HEK293 (cell line): ENCODE measurements around the gene ASNS.

Source experiments
- HOXC10 ChIP-seq: sonication (generic); formaldehyde crosslinking; IDR thresholded peaks from 2 replicates; pipeline ENCODE4 v1.8.1; 2023; ENCODE audit warnings: mild to moderate bottlenecking, missing genetic modification reagents
- KLF8 ChIP-seq: fragments of 450-650 bp; formaldehyde crosslinking; IDR thresholded peaks from 2 replicates; pipeline ENCODE4 v1.5.1; 2016; ENCODE audit warnings: missing biosample characterization, missing genetic modification characterization
- MZF1 ChIP-seq: fragments of 450-650 bp; formaldehyde crosslinking; IDR thresholded peaks from 2 replicates; pipeline ENCODE4 v1.5.1; 2017; ENCODE audit warnings: missing biosample characterization, missing genetic modification characterization, borderline replicate concordance
- SCRT2 ChIP-seq: fragments of 450-650 bp; formaldehyde crosslinking; IDR thresholded peaks from 2 replicates; pipeline ENCODE4 v1.5.1; 2016; ENCODE audit warnings: missing biosample characterization, missing genetic modification characterization
- SETDB1 ChIP-seq: IDR thresholded peaks from one replicate; pipeline ENCODE4 v1.6.1; 2017; ENCODE audit warnings: mild to moderate bottlenecking, low read length, moderate library complexity, mixed read lengths; ENCODE audit not compliant: insufficient read length
- SP7 ChIP-seq: fragments of 450-650 bp; formaldehyde crosslinking; IDR thresholded peaks from 2 replicates; pipeline ENCODE4 v1.5.1; 2016; ENCODE audit warnings: missing biosample characterization, missing genetic modification characterization
- ZBTB1 ChIP-seq: fragments of 450-650 bp; formaldehyde crosslinking; IDR thresholded peaks from 2 replicates; pipeline ENCODE4 v1.5.1; 2016; ENCODE audit warnings: missing biosample characterization, missing genetic modification characterization
- ZBTB21 ChIP-seq: fragments of 450-650 bp; formaldehyde crosslinking; IDR thresholded peaks from 2 replicates; pipeline ENCODE4 v1.5.1; 2017; ENCODE audit warnings: missing biosample characterization, missing genetic modification characterization
- ZBTB8A ChIP-seq: fragments of 450-650 bp; formaldehyde crosslinking; IDR thresholded peaks from 2 replicates; pipeline ENCODE4 v1.5.1; 2016; ENCODE audit warnings: missing biosample characterization, missing genetic modification characterization
- ZNF112 ChIP-seq: fragments of 450-650 bp; formaldehyde crosslinking; IDR thresholded peaks from 2 replicates; pipeline ENCODE4 v1.5.0; 2017; ENCODE audit warnings: missing biosample characterization, missing genetic modification characterization
- ZNF121 ChIP-seq: fragments of 450-650 bp; formaldehyde crosslinking; IDR thresholded peaks from 2 replicates; pipeline ENCODE4 v1.5.1; 2016; ENCODE audit warnings: missing biosample characterization, missing genetic modification characterization
- ZNF157 ChIP-seq: fragments of 450-650 bp; formaldehyde crosslinking; IDR thresholded peaks from 2 replicates; pipeline ENCODE4 v1.5.1; 2016; ENCODE audit warnings: missing biosample characterization, missing genetic modification characterization
- ZNF248 ChIP-seq: fragments of 450-650 bp; formaldehyde crosslinking; IDR thresholded peaks from 2 replicates; pipeline ENCODE4 v1.5.1; 2017; ENCODE audit warnings: missing biosample characterization, missing genetic modification characterization
- ZNF311 ChIP-seq: fragments of 450-650 bp; formaldehyde crosslinking; IDR thresholded peaks from 2 replicates; pipeline ENCODE4 v1.5.1; 2017; ENCODE audit warnings: missing biosample characterization, missing genetic modification characterization, borderline replicate concordance
- ZNF561 ChIP-seq: fragments of 450-650 bp; IDR thresholded peaks from 2 replicates; pipeline ENCODE4 v1.5.1; 2018; ENCODE audit warnings: missing biosample characterization, missing genetic modification characterization, borderline replicate concordance
- ZNF624 ChIP-seq: fragments of 450-650 bp; formaldehyde crosslinking; IDR thresholded peaks from 2 replicates; pipeline ENCODE4 v1.5.1; 2017; ENCODE audit warnings: missing biosample characterization, missing genetic modification characterization
- ZNF658 ChIP-seq: fragments of 450-650 bp; formaldehyde crosslinking; IDR thresholded peaks from 2 replicates; pipeline ENCODE4; 2016; ENCODE audit warnings: missing biosample characterization, missing genetic modification characterization
- ZNF670 ChIP-seq: fragments of 450-650 bp; formaldehyde crosslinking; IDR thresholded peaks from 2 replicates; pipeline ENCODE4 v1.5.1; 2016; ENCODE audit warnings: missing biosample characterization, missing genetic modification characterization, low read depth
- ZNF677 ChIP-seq: fragments of 450-650 bp; IDR thresholded peaks from 2 replicates; pipeline ENCODE4 v1.5.0; 2018; ENCODE audit warnings: missing biosample characterization, mild to moderate bottlenecking, missing genetic modification characterization, moderate library complexity
- ZNF76 ChIP-seq: fragments of 450-650 bp; formaldehyde crosslinking; IDR thresholded peaks from 2 replicates; pipeline ENCODE4; 2016; ENCODE audit warnings: low read depth, missing biosample characterization, missing genetic modification characterization, borderline replicate concordance
- ZNF791 ChIP-seq: fragments of 450-650 bp; formaldehyde crosslinking; IDR thresholded peaks from 2 replicates; pipeline ENCODE4 v1.5.1; 2016; ENCODE audit warnings: missing biosample characterization, missing genetic modification characterization
- ZSCAN16 ChIP-seq: fragments of 450-650 bp; formaldehyde crosslinking; IDR thresholded peaks from 2 replicates; pipeline ENCODE4 v1.5.1; 2016; ENCODE audit warnings: missing biosample characterization, missing genetic modification characterization
- ZSCAN30 ChIP-seq: fragments of 450-650 bp; IDR thresholded peaks from 2 replicates; pipeline ENCODE4 v1.5.1; 2018; ENCODE audit warnings: missing biosample characterization, mild to moderate bottlenecking, missing genetic modification characterization, moderate library complexity
- TF ChIP-seq, protein P1 (sequence below): fragments of 450-650 bp; formaldehyde crosslinking; IDR thresholded peaks from 2 replicates; pipeline ENCODE4 v1.5.1; 2017; ENCODE audit warnings: missing biosample characterization, missing genetic modification characterization
- TF ChIP-seq, protein P2 (sequence below): sonication (generic); formaldehyde crosslinking; IDR thresholded peaks from 2 replicates; pipeline ENCODE4 v1.8.1; 2022; ENCODE audit warnings: mild to moderate bottlenecking, moderate library complexity, missing genetic modification reagents
- TF ChIP-seq, protein P3 (sequence below): fragments of 450-650 bp; formaldehyde crosslinking; IDR thresholded peaks from 2 replicates; pipeline ENCODE4 v1.5.1; 2016; ENCODE audit warnings: missing biosample characterization, missing genetic modification characterization
- TF ChIP-seq, protein P4 (sequence below): fragments of 450-650 bp; formaldehyde crosslinking; IDR thresholded peaks from 2 replicates; pipeline ENCODE4 v1.5.1; 2016; ENCODE audit warnings: missing biosample characterization, missing genetic modification characterization
- TF ChIP-seq, protein P5 (sequence below): fragments of 450-650 bp; formaldehyde crosslinking; IDR thresholded peaks from 2 replicates; pipeline ENCODE4 v1.5.1; 2016; ENCODE audit warnings: missing biosample characterization, missing genetic modification characterization
- TF ChIP-seq, protein P6 (sequence below): fragments of 450-650 bp; formaldehyde crosslinking; IDR thresholded peaks from 2 replicates; pipeline ENCODE4 v1.5.1; 2016; ENCODE audit warnings: missing biosample characterization, missing genetic modification characterization

ASNS gene

DNA sequence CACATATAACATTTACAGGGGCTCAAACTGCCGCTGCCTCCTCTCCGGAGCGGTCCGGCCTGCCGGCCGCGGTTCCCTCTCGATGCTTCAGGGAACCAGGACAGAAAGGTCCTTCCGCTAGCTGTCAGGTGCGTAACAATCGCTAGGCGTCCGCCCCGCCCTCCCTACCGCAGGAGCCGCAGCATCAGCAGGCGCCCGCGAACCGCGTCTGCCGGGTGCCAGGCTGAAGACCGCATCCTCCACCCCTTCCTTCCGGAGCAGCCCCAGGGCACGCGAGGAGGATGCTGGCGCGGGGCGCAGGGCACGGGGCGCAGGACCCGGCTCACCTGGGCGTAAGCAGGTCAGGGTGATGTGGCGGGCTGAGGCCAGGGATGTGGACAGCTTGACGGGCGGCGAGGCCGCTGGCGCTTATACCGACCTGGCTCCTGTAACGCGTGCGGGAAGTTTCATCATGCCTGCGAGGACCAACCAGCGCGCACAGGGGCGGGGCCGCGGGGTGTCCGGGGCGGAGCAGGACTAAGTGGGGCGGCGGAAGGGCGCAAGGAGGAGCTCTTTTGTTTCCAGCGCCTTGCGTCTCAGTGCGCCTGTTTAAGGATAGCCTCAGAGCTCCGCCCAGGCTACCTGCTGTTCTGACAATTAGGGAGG is at the start of gene ASNS (continued):
- TF ChIP-seq ZNF248 (tag by site-specific recombination) (no peak), ZBTB21 (tag by site-specific recombination) (0 out of 2 replicates have a peak, but pooled peaks have one; percentile 22), ZNF677 (tag by site-specific recombination) (no peak), ZNF311 (no peak), ZNF561 (tag by site-specific recombination) (no peak), ZNF112 (tag by site-specific recombination) (no peak), KLF8 (tag by site-specific recombination) (peak; percentile 83), ZNF121 (tag by site-specific recombination) (peak; percentile 28; the same call in 1 of the 2 replicates), SCRT2 (tag by site-specific recombination) (peak; percentile 68), HOXC10 (CRISPR knock-in tag) (no peak), ZSCAN30 (tag by site-specific recombination) (0 out of 2 replicates have a peak, but pooled peaks have one; percentile 96), ZNF791 (tag by site-specific recombination) (no peak), ZBTB8A (tag by site-specific recombination) (peak; percentile 100), MZF1 (tag by site-specific recombination) (no peak), SP7 (tag by site-specific recombination) (peak; percentile 90; the same call in 1 of the 2 replicates), SETDB1 (no peak), ZNF157 (tag by site-specific recombination) (no peak), ZNF670 (no peak), ZSCAN16 (tag by site-specific recombination) (0 out of 2 replicates have a peak, but pooled peaks have one; percentile 30), ZBTB1 (no peak; the same call in 1 of the 2 replicates), ZNF76 (tag by site-specific recombination) (peak; percentile 32; the same call in 1 of the 2 replicates), ZNF658 (no peak), ZNF624 (tag by site-specific recombination) (no peak)
- TF ChIP-seq, protein P1, sequence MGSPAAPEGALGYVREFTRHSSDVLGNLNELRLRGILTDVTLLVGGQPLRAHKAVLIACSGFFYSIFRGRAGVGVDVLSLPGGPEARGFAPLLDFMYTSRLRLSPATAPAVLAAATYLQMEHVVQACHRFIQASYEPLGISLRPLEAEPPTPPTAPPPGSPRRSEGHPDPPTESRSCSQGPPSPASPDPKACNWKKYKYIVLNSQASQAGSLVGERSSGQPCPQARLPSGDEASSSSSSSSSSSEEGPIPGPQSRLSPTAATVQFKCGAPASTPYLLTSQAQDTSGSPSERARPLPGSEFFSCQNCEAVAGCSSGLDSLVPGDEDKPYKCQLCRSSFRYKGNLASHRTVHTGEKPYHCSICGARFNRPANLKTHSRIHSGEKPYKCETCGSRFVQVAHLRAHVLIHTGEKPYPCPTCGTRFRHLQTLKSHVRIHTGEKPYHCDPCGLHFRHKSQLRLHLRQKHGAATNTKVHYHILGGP = no peak
- TF ChIP-seq, protein P2, sequence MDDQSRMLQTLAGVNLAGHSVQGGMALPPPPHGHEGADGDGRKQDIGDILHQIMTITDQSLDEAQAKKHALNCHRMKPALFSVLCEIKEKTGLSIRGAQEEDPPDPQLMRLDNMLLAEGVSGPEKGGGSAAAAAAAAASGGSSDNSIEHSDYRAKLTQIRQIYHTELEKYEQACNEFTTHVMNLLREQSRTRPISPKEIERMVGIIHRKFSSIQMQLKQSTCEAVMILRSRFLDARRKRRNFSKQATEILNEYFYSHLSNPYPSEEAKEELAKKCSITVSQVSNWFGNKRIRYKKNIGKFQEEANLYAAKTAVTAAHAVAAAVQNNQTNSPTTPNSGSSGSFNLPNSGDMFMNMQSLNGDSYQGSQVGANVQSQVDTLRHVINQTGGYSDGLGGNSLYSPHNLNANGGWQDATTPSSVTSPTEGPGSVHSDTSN (CRISPR knock-in tag) = no peak; the same call in 1 of the 2 replicates
- TF ChIP-seq, protein P3, sequence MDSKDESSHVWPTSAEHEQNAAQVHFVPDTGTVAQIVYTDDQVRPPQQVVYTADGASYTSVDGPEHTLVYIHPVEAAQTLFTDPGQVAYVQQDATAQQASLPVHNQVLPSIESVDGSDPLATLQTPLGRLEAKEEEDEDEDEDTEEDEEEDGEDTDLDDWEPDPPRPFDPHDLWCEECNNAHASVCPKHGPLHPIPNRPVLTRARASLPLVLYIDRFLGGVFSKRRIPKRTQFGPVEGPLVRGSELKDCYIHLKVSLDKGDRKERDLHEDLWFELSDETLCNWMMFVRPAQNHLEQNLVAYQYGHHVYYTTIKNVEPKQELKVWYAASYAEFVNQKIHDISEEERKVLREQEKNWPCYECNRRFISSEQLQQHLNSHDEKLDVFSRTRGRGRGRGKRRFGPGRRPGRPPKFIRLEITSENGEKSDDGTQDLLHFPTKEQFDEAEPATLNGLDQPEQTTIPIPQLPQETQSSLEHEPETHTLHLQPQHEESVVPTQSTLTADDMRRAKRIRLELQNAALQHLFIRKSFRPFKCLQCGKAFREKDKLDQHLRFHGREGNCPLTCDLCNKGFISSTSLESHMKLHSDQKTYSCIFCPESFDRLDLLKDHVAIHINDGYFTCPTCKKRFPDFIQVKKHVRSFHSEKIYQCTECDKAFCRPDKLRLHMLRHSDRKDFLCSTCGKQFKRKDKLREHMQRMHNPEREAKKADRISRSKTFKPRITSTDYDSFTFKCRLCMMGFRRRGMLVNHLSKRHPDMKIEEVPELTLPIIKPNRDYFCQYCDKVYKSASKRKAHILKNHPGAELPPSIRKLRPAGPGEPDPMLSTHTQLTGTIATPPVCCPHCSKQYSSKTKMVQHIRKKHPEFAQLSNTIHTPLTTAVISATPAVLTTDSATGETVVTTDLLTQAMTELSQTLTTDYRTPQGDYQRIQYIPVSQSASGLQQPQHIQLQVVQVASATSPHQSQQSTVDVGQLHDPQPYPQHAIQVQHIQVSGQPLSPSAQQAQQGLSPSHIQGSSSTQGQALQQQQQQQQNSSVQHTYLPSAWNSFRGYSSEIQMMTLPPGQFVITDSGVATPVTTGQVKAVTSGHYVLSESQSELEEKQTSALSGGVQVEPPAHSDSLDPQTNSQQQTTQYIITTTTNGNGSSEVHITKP = peak; percentile 89
- TF ChIP-seq, protein P4, sequence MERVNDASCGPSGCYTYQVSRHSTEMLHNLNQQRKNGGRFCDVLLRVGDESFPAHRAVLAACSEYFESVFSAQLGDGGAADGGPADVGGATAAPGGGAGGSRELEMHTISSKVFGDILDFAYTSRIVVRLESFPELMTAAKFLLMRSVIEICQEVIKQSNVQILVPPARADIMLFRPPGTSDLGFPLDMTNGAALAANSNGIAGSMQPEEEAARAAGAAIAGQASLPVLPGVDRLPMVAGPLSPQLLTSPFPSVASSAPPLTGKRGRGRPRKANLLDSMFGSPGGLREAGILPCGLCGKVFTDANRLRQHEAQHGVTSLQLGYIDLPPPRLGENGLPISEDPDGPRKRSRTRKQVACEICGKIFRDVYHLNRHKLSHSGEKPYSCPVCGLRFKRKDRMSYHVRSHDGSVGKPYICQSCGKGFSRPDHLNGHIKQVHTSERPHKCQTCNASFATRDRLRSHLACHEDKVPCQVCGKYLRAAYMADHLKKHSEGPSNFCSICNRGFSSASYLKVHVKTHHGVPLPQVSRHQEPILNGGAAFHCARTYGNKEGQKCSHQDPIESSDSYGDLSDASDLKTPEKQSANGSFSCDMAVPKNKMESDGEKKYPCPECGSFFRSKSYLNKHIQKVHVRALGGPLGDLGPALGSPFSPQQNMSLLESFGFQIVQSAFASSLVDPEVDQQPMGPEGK (tag by site-specific recombination) = 0 out of 2 replicates have a peak, but pooled peaks have one; percentile 52
- TF ChIP-seq, protein P5, sequence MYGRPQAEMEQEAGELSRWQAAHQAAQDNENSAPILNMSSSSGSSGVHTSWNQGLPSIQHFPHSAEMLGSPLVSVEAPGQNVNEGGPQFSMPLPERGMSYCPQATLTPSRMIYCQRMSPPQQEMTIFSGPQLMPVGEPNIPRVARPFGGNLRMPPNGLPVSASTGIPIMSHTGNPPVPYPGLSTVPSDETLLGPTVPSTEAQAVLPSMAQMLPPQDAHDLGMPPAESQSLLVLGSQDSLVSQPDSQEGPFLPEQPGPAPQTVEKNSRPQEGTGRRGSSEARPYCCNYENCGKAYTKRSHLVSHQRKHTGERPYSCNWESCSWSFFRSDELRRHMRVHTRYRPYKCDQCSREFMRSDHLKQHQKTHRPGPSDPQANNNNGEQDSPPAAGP (tag by site-specific recombination) = peak; percentile 69
- TF ChIP-seq, protein P6, sequence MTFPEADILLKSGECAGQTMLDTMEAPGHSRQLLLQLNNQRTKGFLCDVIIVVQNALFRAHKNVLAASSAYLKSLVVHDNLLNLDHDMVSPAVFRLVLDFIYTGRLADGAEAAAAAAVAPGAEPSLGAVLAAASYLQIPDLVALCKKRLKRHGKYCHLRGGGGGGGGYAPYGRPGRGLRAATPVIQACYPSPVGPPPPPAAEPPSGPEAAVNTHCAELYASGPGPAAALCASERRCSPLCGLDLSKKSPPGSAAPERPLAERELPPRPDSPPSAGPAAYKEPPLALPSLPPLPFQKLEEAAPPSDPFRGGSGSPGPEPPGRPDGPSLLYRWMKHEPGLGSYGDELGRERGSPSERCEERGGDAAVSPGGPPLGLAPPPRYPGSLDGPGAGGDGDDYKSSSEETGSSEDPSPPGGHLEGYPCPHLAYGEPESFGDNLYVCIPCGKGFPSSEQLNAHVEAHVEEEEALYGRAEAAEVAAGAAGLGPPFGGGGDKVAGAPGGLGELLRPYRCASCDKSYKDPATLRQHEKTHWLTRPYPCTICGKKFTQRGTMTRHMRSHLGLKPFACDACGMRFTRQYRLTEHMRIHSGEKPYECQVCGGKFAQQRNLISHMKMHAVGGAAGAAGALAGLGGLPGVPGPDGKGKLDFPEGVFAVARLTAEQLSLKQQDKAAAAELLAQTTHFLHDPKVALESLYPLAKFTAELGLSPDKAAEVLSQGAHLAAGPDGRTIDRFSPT (tag by site-specific recombination) = peak; percentile 97
